Neural cell (in vitro differentiated cells): ENCODE data around the gene YWHAB. TPM values are rescaled to one million over a fixed set of nuclear protein-coding genes. Genes with fewer than 3 reads are reported as not detected.

Experiments used
- H2AFZ ChIP-seq: fragments of 200-600, 300-800 bp; sonication (generic), shearing (Covaris generic); 2 replicates; pipeline ENCODE4 v1.6.0; 2014; ENCODE audit warnings: low read depth, mild to moderate bottlenecking, antibody characterized with exemption, low read length, moderate library complexity
- H3F3A ChIP-seq: fragments of 200-600 bp; shearing (Covaris generic); 2 replicates; pipeline ENCODE4 v1.6.1; 2016; ENCODE audit warnings: mild to moderate bottlenecking, moderate library complexity, mixed read lengths, antibody characterized with exemption, low read length; ENCODE audit not compliant: insufficient read depth, poor library complexity, severe bottlenecking
- H3K27ac ChIP-seq: fragments of 200-600, 300-800 bp; sonication (generic), shearing (Covaris generic); 2 replicates; pipeline ENCODE4 v1.5.1; 2014; ENCODE audit warnings: mild to moderate bottlenecking, low read length, moderate library complexity
- H3K27me3 ChIP-seq: fragments of 300-800, 200-600 bp; sonication (generic), shearing (Covaris generic); 2 replicates; pipeline ENCODE4 v1.6.0; 2014; ENCODE audit warnings: mild to moderate bottlenecking, low read depth, low read length, moderate library complexity; ENCODE audit not compliant: insufficient read depth
- H3K36me3 ChIP-seq: fragments of 300-800, 200-600 bp; sonication (generic), shearing (Covaris generic); 2 replicates; pipeline ENCODE4 v1.5.1; 2014; ENCODE audit warnings: mild to moderate bottlenecking, antibody characterized with exemption, low read length, moderate library complexity; ENCODE audit not compliant: insufficient read depth
- H3K4me2 ChIP-seq: fragments of 300-800, 200-600 bp; sonication (generic), shearing (Covaris generic); 2 replicates; pipeline ENCODE4 v1.6.0; 2014; ENCODE audit warnings: mild to moderate bottlenecking, low read length
- H3K4me3 ChIP-seq: fragments of 300-800, 200-600 bp; sonication (generic), shearing (Covaris generic); 2 replicates; pipeline ENCODE4 v1.5.1; 2014; ENCODE audit warnings: mild to moderate bottlenecking, low read length, moderate library complexity
- H3K79me2 ChIP-seq: fragments of 200-600 bp; shearing (Covaris generic); replicated peaks from 2 replicates; pipeline ENCODE4 v1.6.0; 2014; ENCODE audit warnings: mild to moderate bottlenecking, low read length, moderate library complexity; ENCODE audit not compliant: insufficient read depth
- H3K9ac ChIP-seq: fragments of 300-800, 200-600 bp; sonication (generic), shearing (Covaris generic); 2 replicates; pipeline ENCODE4 v1.6.1; 2016; ENCODE audit warnings: mild to moderate bottlenecking, low read length, mixed read lengths
- H3K9me2 ChIP-seq: fragments of 200-600 bp; shearing (Covaris generic); 2 replicates; pipeline ENCODE4 v1.6.1; 2016; ENCODE audit warnings: mild to moderate bottlenecking, low read length, mixed read lengths; ENCODE audit not compliant: insufficient read depth
- H3K9me3 ChIP-seq: fragments of 200-600, 300-800 bp; sonication (generic), shearing (Covaris generic); 2 replicates; pipeline ENCODE4 v1.6.1; 2016; ENCODE audit warnings: mild to moderate bottlenecking, mixed run types, low read length, moderate library complexity, mixed read lengths
- H4K20me1 ChIP-seq: fragments of 200-600 bp; shearing (Covaris generic); 2 replicates; pipeline ENCODE4 v1.6.1; 2016; ENCODE audit warnings: mild to moderate bottlenecking, mixed run types; ENCODE audit not compliant: insufficient read depth
- CTCF ChIP-seq: fragments of 450-650 bp; IDR thresholded peaks from 2 replicates; pipeline ENCODE4 v1.5.1; 2014; ENCODE audit warnings: antibody characterized with exemption, mild to moderate bottlenecking, moderate library complexity; ENCODE audit not compliant: poor library complexity, severe bottlenecking
- EP300 ChIP-seq: fragments of 450-650 bp; conservative IDR thresholded peaks from 2 replicates; pipeline ENCODE4 v1.6.1; 2014; ENCODE audit warnings: antibody characterized with exemption, mild to moderate bottlenecking, moderate library complexity; ENCODE audit not compliant: poor library complexity, severe bottlenecking
- EZH2 ChIP-seq: fragments of 200-600, 300-800 bp; shearing (Covaris generic), sonication (generic); IDR thresholded peaks from 2 replicates; pipeline ENCODE4 v1.6.1; 2014; ENCODE audit warnings: antibody characterized with exemption, low read length, borderline replicate concordance, mild to moderate bottlenecking; ENCODE audit not compliant: insufficient read depth, poor library complexity, severe bottlenecking
- MXI1 ChIP-seq: fragments of 450-650 bp; conservative IDR thresholded peaks from 2 replicates; pipeline ENCODE4 v1.6.1; 2014; ENCODE audit warnings: antibody characterized with exemption, mild to moderate bottlenecking; ENCODE audit not compliant: poor library complexity, severe bottlenecking
- POLR2AphosphoS5 ChIP-seq: IDR thresholded peaks from 2 replicates; pipeline ENCODE4 v1.6.1; 2012
- RAD21 ChIP-seq: fragments of 450-650 bp; conservative IDR thresholded peaks from 2 replicates; pipeline ENCODE4 v1.6.1; 2014; ENCODE audit warnings: antibody characterized with exemption, mild to moderate bottlenecking, moderate library complexity
- REST ChIP-seq: IDR thresholded peaks from 2 replicates; pipeline ENCODE4 v1.6.1; 2012; ENCODE audit warnings: borderline replicate concordance
- SMC3 ChIP-seq: fragments of 450-650 bp; conservative IDR thresholded peaks from 2 replicates; pipeline ENCODE4 v1.6.1; 2014; ENCODE audit warnings: antibody characterized with exemption, mild to moderate bottlenecking, moderate library complexity; ENCODE audit not compliant: poor library complexity
- TAF1 ChIP-seq: IDR thresholded peaks from 2 replicates; pipeline ENCODE4 v1.6.1; 2012; ENCODE audit warnings: low read depth
- polyA plus RNA-seq: library from polyadenylated mRNA; depleted of rRNA; stranded (reverse); fragments of >200 nt; gene quantifications from 2 replicates; pipeline ENCODE4 v1.2.3, GENCODE V29; 2014

Gene YWHAB
- polyA plus RNA-seq, 1 donor from 2014 or later: 279 TPM

- H3K4me3 ChIP-seq: no peak overlapping the region
- H3K9ac ChIP-seq: no peak overlapping the region
- no peaks in the 10 kb centered on the region for H3K9me3 ChIP-seq
- no peaks in the 10 kb centered on the region for H3K36me3 ChIP-seq
- H3K79me2 ChIP-seq: no peaks in the 10 kb centered on the region
- H3K9me2 ChIP-seq: no peaks in the 10 kb centered on the region
- H3K27ac ChIP-seq: no peak overlapping the region
- no peaks in the 10 kb centered on the region for H3K27me3 ChIP-seq
- H2AFZ ChIP-seq: no peak overlapping the region
- no peaks in the 10 kb centered on the region for H4K20me1 ChIP-seq
- no peak overlapping the region for H3K4me2 ChIP-seq
- TF ChIP-seq REST (no peak), RAD21 (no peak), MXI1 (no peak), POLR2AphosphoS5 (no peak), SMC3 (no peak), TAF1 (no peak), EZH2 (no peak), EP300 (no peak)
- no peaks in the 10 kb centered on the region for H3F3A ChIP-seq
These were observed 34.0 kb upstream of the YWHAB start for GRCh38 chr20:44851545-44851944.

- H3K9me2 ChIP-seq: no peaks in the 10 kb centered on the region
- no peaks in the 10 kb centered on the region for H3K36me3 ChIP-seq
- H3F3A ChIP-seq: no peaks in the 10 kb centered on the region
These were observed 29.1 kb upstream of the YWHAB start for GRCh38 chr20:44856442-44856841.

More at GRCh38 chr20:44856442-44856841, 29.1 kb upstream of the YWHAB start:
- no peak for TF ChIP-seq REST
- no peak for TF ChIP-seq TAF1
- TF ChIP-seq CTCF: no peak
- TF ChIP-seq RAD21: no peak
- TF ChIP-seq EZH2: no peak
- no peak for TF ChIP-seq MXI1
- TF ChIP-seq EP300: no peak
- no peak for TF ChIP-seq SMC3
- TF ChIP-seq POLR2AphosphoS5: no peak
- Histone ChIP-seq H4K20me1 (no peaks in the 10 kb centered on the region), H2AFZ (no peak overlapping the region), H3K4me3 (no peak overlapping the region), H3K79me2 (no peaks in the 10 kb centered on the region), H3K27ac (no peak overlapping the region), H3K9me3 (no peaks in the 10 kb centered on the region), H3K27me3 (no peaks in the 10 kb centered on the region), H3K9ac (no peak overlapping the region), H3K4me2 (no peak overlapping the region)
